Immature natural killer cell (primary cell): ENCODE data around the gene MAVS. TPM values are rescaled to one million over a fixed set of nuclear protein-coding genes. Genes with fewer than 3 reads are reported as not detected.
"Not testable (repeated sequence)": the region's sequence is repeated elsewhere in the genome, so short reads cannot be mapped to it uniquely, and the experiment has no call there.

Experiments used
- DNase-seq, 3 donors: peaks; one replicate each; pipeline ENCODE4 v3.0.0; 2022; ENCODE audit warnings: mixed read lengths in 1 of 3
- H3K27ac Mint-ChIP-seq, 6 donors: one replicate each; pipeline ENCODE4 v1.8.0; 2020; ENCODE audit warnings: mixed read lengths in 6 of 6, mild to moderate bottlenecking in 5 of 6, inconsistent platforms in 4 of 6, moderate library complexity in 3 of 6
- H3K27me3 Mint-ChIP-seq, 3 donors: one replicate each; pipeline ENCODE4 v1.8.0; 2020 to 2021; ENCODE audit warnings: low read depth in 3 of 3, mild to moderate bottlenecking in 3 of 3, mixed read lengths in 3 of 3, moderate library complexity in 3 of 3, inconsistent platforms in 1 of 3
- H3K36me3 Mint-ChIP-seq, 3 donors: one replicate each; pipeline ENCODE4 v1.8.0; 2020; ENCODE audit warnings: mixed read lengths in 3 of 3, inconsistent platforms in 2 of 3, mild to moderate bottlenecking in 2 of 3
- H3K4me1 Mint-ChIP-seq, 2 donors: one replicate each; pipeline ENCODE4 v1.8.0; 2020; ENCODE audit warnings: inconsistent platforms in 2 of 2, mild to moderate bottlenecking in 2 of 2, mixed read lengths in 2 of 2, moderate library complexity in 1 of 2
- H3K4me3 Mint-ChIP-seq, 5 donors: one replicate each; pipeline ENCODE4 v1.8.0; 2020; ENCODE audit warnings: mild to moderate bottlenecking in 5 of 5, mixed read lengths in 5 of 5, inconsistent platforms in 3 of 5, moderate library complexity in 3 of 5
- H3K9me3 Mint-ChIP-seq, 6 donors: one replicate each; pipeline ENCODE4 v1.8.0; 2020; ENCODE audit warnings: mild to moderate bottlenecking in 6 of 6, mixed read lengths in 6 of 6, inconsistent platforms in 4 of 6, moderate library complexity in 3 of 6
- polyA plus RNA-seq, 3 donors: library from polyadenylated mRNA; unstranded; fragments of 300-500 nt; fragmentation: Illumina TruSeq; gene quantifications; one replicate each; pipeline ENCODE4 v1.2.3, GENCODE V29; 2021

The MAVS gene
- polyA plus RNA-seq, 3 donors from 2014 or later, result 1.8 to 9.3 (median 2.5) TPM

- no peak overlapping the region for H3K27ac Mint-ChIP-seq
- DNase-seq, result no peak
- H3K4me1 Mint-ChIP-seq, result no peaks in the 10 kb centered on the region
- H3K9me3 Mint-ChIP-seq, result no peaks in the 10 kb centered on the region
- H3K27me3 Mint-ChIP-seq, result no peaks in the 10 kb centered on the region
- H3K36me3 Mint-ChIP-seq, result peaks cover 2 to 12% (median 3%) of the 10 kb centered on the region in 3 donors
- no peak overlapping the region for H3K4me3 Mint-ChIP-seq
These were observed 21.2 kb downstream of the MAVS start for GRCh38 chr20:3867802-3868201.

DNA sequence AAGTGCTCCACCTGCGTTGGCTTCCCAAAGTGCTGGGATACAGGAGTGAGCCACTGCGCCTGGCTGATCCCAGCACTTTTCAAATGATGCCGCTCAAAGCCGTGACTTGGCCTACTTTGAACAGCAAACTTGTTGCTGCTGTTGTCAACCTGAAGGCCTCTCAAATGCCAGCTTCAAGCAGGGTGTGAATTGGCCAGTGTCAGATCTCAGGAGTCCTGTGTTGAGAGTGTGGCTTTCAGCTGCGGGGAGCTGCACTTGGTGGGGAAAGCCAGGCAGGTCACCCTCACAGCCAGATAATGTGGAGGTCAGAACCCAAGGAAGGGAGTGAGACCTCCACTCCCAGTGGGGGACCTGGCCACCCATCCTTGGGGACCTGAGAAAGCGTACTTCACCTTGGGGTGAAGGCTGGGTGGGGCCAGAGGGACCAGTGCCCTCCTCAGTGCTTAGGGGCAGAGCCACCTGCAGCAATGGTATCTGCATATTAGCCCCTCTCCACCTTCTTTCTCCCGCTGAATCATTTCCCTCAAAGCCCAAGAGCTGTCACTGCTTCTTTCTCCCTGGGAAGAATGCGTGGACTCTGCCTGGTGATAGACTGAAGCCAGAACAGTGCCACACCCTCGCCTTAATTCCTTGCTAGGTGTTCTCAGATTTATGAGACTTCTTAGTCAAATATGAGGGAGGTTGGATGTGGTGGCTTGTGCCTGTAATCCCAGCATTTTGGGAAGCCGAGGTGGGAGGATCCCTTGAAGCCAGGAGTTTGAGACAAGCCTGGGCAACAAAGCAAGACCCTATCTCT lies 23.4 kb downstream of the MAVS start:
- Mint-ChIP-seq H3K9me3 (no peaks in the 10 kb centered on the region), H3K36me3 (peaks cover 3 to 11% (median 6%) of the 10 kb centered on the region in 3 donors), H3K27me3 (no peaks in the 10 kb centered on the region), H3K27ac (peak overlapping the region in 1 of 6 donors; percentile 40), H3K4me3 (no peak overlapping the region), H3K4me1 (peaks cover 5 to 6% of the 10 kb centered on the region in 2 donors)
- no peak for DNase-seq

GRCh38 chr20:3871550-3872265 lies 25.1 kb downstream of the MAVS start:
- DNase-seq, result no peak
- Mint-ChIP-seq H3K4me1 (peaks cover 9 to 16% of the 10 kb centered on the region in 2 donors), H3K9me3 (no peaks in the 10 kb centered on the region), H3K27me3 (no peaks in the 10 kb centered on the region), H3K27ac (peak overlapping the region in 1 of 6 donors; percentile 12), H3K36me3 (peaks cover 3 to 11% (median 6%) of the 10 kb centered on the region in 3 donors), H3K4me3 (no peak overlapping the region)

GRCh38 chr20:3873507-3873906 lies 26.9 kb downstream of the MAVS start:
- Mint-ChIP-seq H3K27ac (peak overlapping the region in 3 of 6 donors; percentile 28 to 40 (median 34)), H3K27me3 (no peaks in the 10 kb centered on the region), H3K9me3 (no peaks in the 10 kb centered on the region), H3K4me1 (peaks cover 9 to 16% of the 10 kb centered on the region in 2 donors), H3K36me3 (peaks cover 3 to 11% (median 6%) of the 10 kb centered on the region in 3 donors), H3K4me3 (no peak overlapping the region)
- no peak for DNase-seq

DNA sequence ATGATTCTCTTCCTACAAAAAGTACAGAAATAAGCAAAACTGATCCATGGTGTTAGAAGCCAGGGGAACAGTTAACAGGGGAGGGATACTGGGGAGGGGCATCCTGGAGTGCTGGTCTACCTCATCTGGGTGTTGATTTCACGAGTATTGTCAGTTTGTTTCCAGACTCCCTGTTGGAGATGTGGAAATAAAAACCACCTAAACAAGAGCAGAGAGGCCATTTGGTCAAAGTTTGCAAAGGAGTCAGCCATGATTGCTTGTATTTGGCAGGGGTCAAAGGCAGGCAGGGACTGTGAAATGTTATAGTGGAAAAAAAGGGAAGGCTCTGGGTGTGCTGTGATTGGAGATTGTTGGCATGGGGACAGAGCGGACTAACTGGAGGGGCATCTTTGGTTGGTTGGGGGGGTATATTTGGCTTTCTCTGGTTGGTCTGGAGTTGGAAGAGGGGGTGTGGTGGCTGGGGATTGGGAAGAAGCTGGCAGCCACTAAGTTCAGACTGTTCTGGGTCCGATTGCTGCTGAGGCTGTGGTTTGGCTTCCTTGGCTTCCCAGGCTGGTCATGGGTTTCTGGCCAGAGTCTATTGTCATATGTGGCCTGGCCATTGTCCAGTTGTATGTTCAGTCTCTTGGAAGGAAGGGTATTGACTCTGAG lies 27.7 kb downstream of the MAVS start:
- peaks cover 3 to 11% (median 6%) of the 10 kb centered on the region in 3 donors for H3K36me3 Mint-ChIP-seq
- no peak overlapping the region for H3K4me3 Mint-ChIP-seq
- peak overlapping the region in 3 of 6 donors; percentile 24 to 73 (median 40) for H3K27ac Mint-ChIP-seq
- no peaks in the 10 kb centered on the region for H3K9me3 Mint-ChIP-seq
- H3K27me3 Mint-ChIP-seq, result no peaks in the 10 kb centered on the region
- peaks cover 9 to 16% of the 10 kb centered on the region in 2 donors for H3K4me1 Mint-ChIP-seq
- DNase-seq, result no peak

DNA sequence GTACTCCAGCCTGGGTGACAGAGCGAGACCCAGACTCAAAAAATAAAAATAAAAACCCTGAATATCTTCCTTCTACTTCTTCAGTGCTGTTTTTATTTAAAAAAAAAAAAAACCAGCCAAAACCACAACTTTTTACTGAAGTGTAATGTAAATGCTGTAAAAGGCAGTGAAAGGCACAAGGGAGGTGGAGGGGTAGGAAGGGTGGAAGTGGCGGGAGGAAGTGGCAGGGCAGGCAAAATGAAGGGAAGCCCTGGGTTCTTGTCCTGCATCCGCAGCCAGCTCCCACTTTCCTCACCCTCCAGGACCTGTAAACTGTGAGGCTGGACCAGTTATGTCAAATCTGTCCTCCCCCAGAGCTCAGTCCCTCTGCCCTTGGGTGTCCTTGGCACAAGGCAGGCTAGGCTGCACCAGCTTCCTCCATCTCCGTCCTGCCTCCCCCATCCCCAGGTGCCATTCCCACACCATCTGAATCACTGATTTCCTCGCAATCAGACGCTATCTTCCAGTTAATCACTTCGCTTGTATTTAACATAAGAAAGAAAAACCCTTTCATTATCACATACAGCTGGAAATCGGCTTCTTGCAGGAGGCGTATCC lies 28.8 kb downstream of the MAVS start:
- DNase-seq, result no peak
- Mint-ChIP-seq H3K36me3 (peaks cover 3 to 11% (median 6%) of the 10 kb centered on the region in 3 donors), H3K27me3 (no peaks in the 10 kb centered on the region), H3K9me3 (no peaks in the 10 kb centered on the region), H3K4me3 (no peak overlapping the region), H3K4me1 (peaks cover 9 to 16% of the 10 kb centered on the region in 2 donors), H3K27ac (peak overlapping the region in 3 of 6 donors; percentile 40 to 71 (median 64))

- Mint-ChIP-seq H3K4me3 (no peak overlapping the region), H3K27me3 (peaks cover 0 to 2% (median 0%) of the 10 kb centered on the region in 3 donors), H3K9me3 (no peaks in the 10 kb centered on the region), H3K4me1 (peaks cover 9 to 16% of the 10 kb centered on the region in 2 donors), H3K36me3 (peaks cover 3 to 11% (median 6%) of the 10 kb centered on the region in 3 donors), H3K27ac (peak overlapping the region in 1 of 6 donors; percentile 6)
- DNase-seq, result no peak
These were observed 29.4 kb downstream of the MAVS start for GRCh38 chr20:3876000-3876399.

- H3K4me3 Mint-ChIP-seq, result no peak overlapping the region
- no peak overlapping the region for H3K27ac Mint-ChIP-seq
These were observed 30.0 kb downstream of the MAVS start for GRCh38 chr20:3876676-3877075.

DNA sequence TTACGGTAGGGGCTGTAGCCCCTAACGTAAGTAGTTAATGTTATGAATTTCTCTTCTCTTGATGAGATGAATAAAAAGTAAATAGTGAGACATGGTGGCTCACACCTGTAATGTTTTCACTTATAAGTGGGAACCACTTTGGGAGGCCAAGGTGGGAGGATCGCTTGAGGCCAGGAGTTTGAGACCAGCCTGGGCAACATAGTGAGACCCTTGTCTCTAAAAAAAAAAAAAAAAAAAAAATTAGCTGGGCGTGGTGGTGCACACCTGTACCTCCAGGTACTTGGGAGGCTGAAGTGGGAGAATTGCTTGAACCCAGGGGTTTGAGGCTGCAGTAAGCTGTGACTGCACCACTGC lies 32.3 kb downstream of the MAVS start:
- not testable (repeated sequence) for H3K27ac Mint-ChIP-seq, DNase-seq, H3K9me3 Mint-ChIP-seq, H3K36me3 Mint-ChIP-seq, H3K4me3 Mint-ChIP-seq, H3K27me3 Mint-ChIP-seq
- H3K4me1 Mint-ChIP-seq, result peaks cover 4 to 16% of the 10 kb centered on the region in 2 donors

More at GRCh38 chr20:3876676-3877075, 30.0 kb downstream of the MAVS start:
- Mint-ChIP-seq H3K9me3 (no peaks in the 10 kb centered on the region), H3K27me3 (peaks cover 0 to 2% (median 0%) of the 10 kb centered on the region in 3 donors), H3K4me1 (peaks cover 9 to 16% of the 10 kb centered on the region in 2 donors), H3K36me3 (peaks cover 3 to 11% (median 6%) of the 10 kb centered on the region in 3 donors)
- no peak for DNase-seq

DNA sequence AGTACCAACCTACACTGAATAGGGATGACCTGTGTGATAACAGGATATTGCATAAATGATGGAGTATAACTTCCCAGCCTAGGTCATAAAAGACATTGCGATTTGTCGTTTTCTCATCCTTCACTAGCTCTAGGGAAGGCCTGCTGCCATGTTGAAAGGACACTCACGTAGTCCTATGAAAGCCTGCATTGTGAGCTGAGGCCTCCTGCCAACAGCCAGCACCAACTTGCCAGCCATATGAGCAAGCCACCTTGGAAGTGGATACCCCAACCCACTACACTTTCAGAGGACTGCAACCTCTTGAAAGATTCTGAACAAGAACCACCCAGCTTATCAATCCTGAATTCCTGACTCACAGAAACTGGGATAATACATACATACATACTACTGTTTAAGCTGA lies 39.1 kb downstream of the MAVS start:
- no peaks in the 10 kb centered on the region for H3K36me3 Mint-ChIP-seq

DNA sequence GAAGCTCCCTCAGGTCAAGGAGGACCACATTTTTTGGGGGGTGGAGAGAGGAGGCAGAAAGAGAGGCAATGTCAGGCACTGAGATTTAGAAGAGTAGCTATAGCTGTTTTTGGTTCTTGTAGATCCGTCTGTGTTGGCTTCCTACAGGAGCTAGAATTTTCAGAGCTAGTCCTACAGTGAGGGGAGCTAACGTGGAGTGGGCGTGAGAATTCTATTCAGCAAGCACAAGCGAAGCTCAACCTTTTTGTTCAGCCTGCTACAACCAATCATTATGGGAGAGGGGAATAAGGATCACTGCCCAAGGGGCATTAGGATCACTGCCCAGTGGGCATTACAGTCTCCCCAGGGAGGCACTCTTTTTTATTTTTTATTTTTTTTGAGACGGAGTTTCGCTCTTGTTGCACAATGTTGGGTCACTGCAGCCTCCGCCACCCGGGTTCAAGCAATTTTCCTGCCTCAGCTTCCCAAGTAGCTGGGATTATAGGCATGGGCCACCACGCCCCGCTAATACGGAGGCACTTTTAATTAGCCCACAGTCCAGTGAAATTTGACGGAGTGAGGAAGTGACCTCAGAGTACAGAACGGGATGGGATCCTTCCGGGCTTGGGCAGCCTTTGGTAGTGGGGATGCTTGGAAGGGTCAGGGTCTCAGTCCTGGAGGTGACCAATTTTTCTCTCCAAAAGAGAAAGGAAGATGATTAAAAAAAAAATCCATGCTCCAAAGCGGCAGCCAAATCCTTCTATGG lies 41.4 kb downstream of the MAVS start:
- peak overlapping the region; percentile 83 to 95 (median 90) for H3K27ac Mint-ChIP-seq
- H3K9me3 Mint-ChIP-seq, result no peaks in the 10 kb centered on the region
- no peak for DNase-seq
- H3K4me3 Mint-ChIP-seq, result peak overlapping the region; percentile 87 to 95 (median 92)
- H3K4me1 Mint-ChIP-seq, result peaks cover 46 to 58% of the 10 kb centered on the region in 2 donors
- peaks cover 6 to 11% (median 9%) of the 10 kb centered on the region in 3 donors for H3K27me3 Mint-ChIP-seq
- H3K36me3 Mint-ChIP-seq, result no peaks in the 10 kb centered on the region

More for the DNA sequence above, 39.1 kb downstream of the MAVS start:
- Mint-ChIP-seq H3K27ac (peak overlapping the region in 2 of 6 donors; percentile 12 to 35), H3K4me3 (no peak overlapping the region), H3K4me1 (peaks cover 24 to 34% of the 10 kb centered on the region in 2 donors), H3K9me3 (no peaks in the 10 kb centered on the region), H3K27me3 (peaks cover 6 to 9% (median 8%) of the 10 kb centered on the region in 3 donors)
- DNase-seq, result no peak

DNA sequence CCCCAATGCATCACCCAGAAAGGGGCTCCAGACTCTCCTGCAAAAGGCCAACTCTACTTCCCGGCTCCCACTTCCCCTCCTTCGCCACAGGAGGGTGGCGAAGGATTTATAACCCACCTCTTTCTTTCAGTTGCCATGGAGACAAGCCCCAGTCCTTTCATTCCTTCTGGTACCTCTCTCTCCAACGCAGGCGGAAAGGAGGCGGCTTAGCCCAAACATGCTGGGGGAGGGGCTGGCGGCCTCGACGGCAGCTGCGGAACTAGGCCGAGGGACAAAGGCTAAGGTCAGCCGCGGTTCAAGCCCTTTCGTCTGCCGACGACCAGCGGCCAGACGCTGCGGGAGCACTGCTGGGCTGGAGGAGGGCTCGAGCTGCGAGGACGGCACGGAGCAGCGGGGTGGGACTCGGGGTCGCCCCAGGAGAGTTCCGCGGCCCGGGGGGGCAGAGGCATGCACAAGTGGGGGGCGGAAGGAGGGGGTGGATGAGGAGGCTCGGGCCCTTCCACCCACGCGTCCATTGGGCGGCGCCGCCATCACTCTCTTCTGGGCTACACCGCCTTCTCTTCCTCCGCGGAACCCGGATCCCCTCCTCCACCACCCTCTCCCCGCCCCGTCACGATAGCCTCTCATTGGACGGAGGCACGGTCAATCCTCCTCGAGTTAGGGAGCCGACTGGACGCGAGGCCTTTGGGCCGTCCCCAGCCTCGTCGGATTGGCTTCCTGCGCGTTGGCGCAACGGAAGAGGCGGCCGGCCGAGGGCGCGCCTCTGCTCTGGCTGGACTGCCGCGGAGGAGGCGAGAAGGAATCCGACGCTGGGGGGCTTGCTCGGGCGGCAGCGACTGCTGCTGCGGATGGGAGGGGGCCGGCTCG lies 42.2 kb downstream of the MAVS start, which contains the start of gene PANK2:
Gene PANK2, plus strand, starts transcription at position 766 of the 867 bp plus-strand sequence.
- H3K4me3 Mint-ChIP-seq, result peak within 1 kb of the TSS; percentile 94 to 99 (median 99)
- H3K36me3 Mint-ChIP-seq, result no peaks in the 10 kb centered on the region
- peaks cover 6 to 11% (median 9%) of the 10 kb centered on the region in 3 donors for H3K27me3 Mint-ChIP-seq
- no peaks in the 10 kb centered on the region for H3K9me3 Mint-ChIP-seq
- H3K27ac Mint-ChIP-seq, result peak within 1 kb of the TSS; percentile 98 to 99 (median 98)
- peaks cover 52 to 66% of the 10 kb centered on the region in 2 donors for H3K4me1 Mint-ChIP-seq
- DNase-seq, result peak; percentile 97 to 98 (median 98)
